Naive thymus-derived CD8-positive, alpha-beta T cell (primary cell): ENCODE results near the gene LTBP1. TPM values are rescaled to one million over a fixed set of nuclear protein-coding genes. Genes with fewer than 3 reads are reported as not detected.
A peak's percentile ranks its signal among the peaks of the same experiment; 100 is the strongest.

Experiments used
- ATAC-seq, 2 donors: fragments of 150-1000 bp; cut with Tn5 transposase in 1 of 2; sonication (Bioruptor Pico), chemical (Tn5 transposase) in 1 of 2; 1 replicate in 1 of 2; 2 replicates in 1 of 2; pipeline ENCODE4 v1.10.0; 2021; ENCODE audit warnings: mild to moderate bottlenecking in 2 of 2, moderate library complexity in 2 of 2
- POLR2A ChIA-PET: fragments of 350-600 bp; sonication (Branson Sonifier 250); formaldehyde crosslinking; loops from one replicate; lab custom pipeline; 2021; ENCODE audit warnings: antibody characterized with exemption; lab: Charles Lee
- DNase-seq, 10 donors: peaks; one replicate each; pipeline versions ENCODE4 v3.0.0 to v3.0.0-alpha.2; 2020 to 2022
- H3K27ac Mint-ChIP-seq, 10 donors: one replicate each; pipeline ENCODE4 v1.8.0; 2020 to 2022; ENCODE audit warnings: mild to moderate bottlenecking in 10 of 10, mixed read lengths in 10 of 10, moderate library complexity in 4 of 10, inconsistent platforms in 1 of 10
- H3K27me3 Mint-ChIP-seq, 5 donors: one replicate each; pipeline ENCODE4 v1.8.0; 2021 to 2022; ENCODE audit warnings: mixed read lengths in 5 of 5
- H3K36me3 Mint-ChIP-seq, 3 donors: one replicate each; pipeline ENCODE4 v1.8.0; 2020 to 2022; ENCODE audit warnings: mixed read lengths in 3 of 3, mild to moderate bottlenecking in 2 of 3, inconsistent platforms in 1 of 3
- H3K4me1 Mint-ChIP-seq, 4 donors: one replicate each; pipeline ENCODE4 v1.8.0; 2021 to 2022; ENCODE audit warnings: mixed read lengths in 4 of 4
- H3K4me3 Mint-ChIP-seq, 10 donors: one replicate each; pipeline ENCODE4 v1.8.0; 2020 to 2022; ENCODE audit warnings: mild to moderate bottlenecking in 10 of 10, mixed read lengths in 10 of 10, moderate library complexity in 6 of 10, inconsistent platforms in 1 of 10
- H3K9me3 Mint-ChIP-seq, 9 donors: one replicate each; pipeline ENCODE4 v1.8.0; 2020 to 2022; ENCODE audit warnings: mixed read lengths in 9 of 9, mild to moderate bottlenecking in 3 of 9, inconsistent platforms in 1 of 9, moderate library complexity in 1 of 9
- polyA plus RNA-seq, 3 donors: library from polyadenylated mRNA; unstranded; fragments of 300-500 nt; fragmentation: Illumina TruSeq; gene quantifications; one replicate each; pipeline ENCODE4 v1.2.3, GENCODE V29; 2021
- total RNA-seq, 8 experiments: library from RNA in 2 of 8; stranded (reverse) in 2 of 8; gene quantifications; one replicate each; pipeline ENCODE4 v1.2.3 and lab custom pipeline; 2021 to 2026

The LTBP1 gene
- total and polyA plus RNA-seq, 5 experiments from 2014 or later, result 0.02 TPM; not detected in 4

DNA sequence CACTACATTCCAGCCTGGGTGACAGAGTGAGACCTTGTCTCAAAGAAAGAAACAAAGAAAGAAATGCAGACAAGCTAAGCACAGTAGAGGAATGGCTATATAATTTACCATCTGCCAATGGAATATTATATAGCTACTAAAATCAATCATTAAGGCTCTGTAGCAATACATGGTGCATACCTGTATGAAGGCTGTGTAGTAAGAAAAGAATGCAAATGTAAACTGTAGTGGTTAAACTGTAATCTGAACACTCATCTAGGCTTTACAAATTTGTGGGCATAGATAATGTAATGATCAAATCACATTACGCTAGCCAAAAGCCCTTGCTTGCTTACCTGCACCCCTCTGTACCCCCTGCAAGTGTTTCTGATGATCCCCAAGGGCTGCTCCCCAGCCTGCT is 230.9 kb downstream of the LTBP1 start:
- H3K36me3 Mint-ChIP-seq, result no peaks in the 10 kb centered on the region
- no peaks in the 10 kb centered on the region for H3K27me3 Mint-ChIP-seq
- no peak overlapping the region for H3K4me3 Mint-ChIP-seq
- ATAC-seq (no peak), DNase-seq (no peak)
- POLR2A ChIA-PET, result no interaction called here
- no peak overlapping the region for H3K27ac Mint-ChIP-seq
- H3K4me1 Mint-ChIP-seq, result no peaks in the 10 kb centered on the region
- H3K9me3 Mint-ChIP-seq, result no peaks in the 10 kb centered on the region

GRCh38 chr2:33178209-33178608 is 231.5 kb downstream of the LTBP1 start:
- no peaks in the 10 kb centered on the region for H3K36me3 Mint-ChIP-seq
- H3K27me3 Mint-ChIP-seq, result no peaks in the 10 kb centered on the region
- no peak for ATAC-seq
- H3K4me3 Mint-ChIP-seq, result no peak overlapping the region
- POLR2A ChIA-PET, result no interaction called here
- no peak for DNase-seq
- no peaks in the 10 kb centered on the region for H3K9me3 Mint-ChIP-seq
- no peak overlapping the region for H3K27ac Mint-ChIP-seq
- no peaks in the 10 kb centered on the region for H3K4me1 Mint-ChIP-seq

DNA sequence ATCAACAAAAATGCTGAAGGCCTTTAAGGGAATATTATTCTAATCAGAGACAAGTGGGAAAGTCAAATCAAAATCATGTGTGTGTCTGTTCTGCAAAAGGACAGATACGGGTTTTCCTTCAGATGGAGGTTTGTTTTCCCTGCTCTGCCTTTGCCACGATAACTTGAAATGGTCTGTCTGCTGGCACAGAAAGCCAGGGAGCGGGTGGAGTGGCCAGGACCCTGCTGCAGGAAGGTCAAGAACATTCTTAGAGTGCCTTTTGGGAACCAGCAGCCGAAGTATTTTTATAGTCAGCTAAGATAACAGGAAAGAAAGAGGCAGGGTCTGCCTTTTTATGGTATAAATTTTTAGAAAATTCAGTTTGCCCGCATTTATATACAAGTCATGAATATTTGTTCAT is 234.2 kb downstream of the LTBP1 start:
- POLR2A ChIA-PET, result no interaction called here
- no peak overlapping the region for H3K27ac Mint-ChIP-seq
- H3K4me3 Mint-ChIP-seq, result no peak overlapping the region
- H3K4me1 Mint-ChIP-seq, result no peaks in the 10 kb centered on the region
- no peaks in the 10 kb centered on the region for H3K36me3 Mint-ChIP-seq
- DNase-seq (no peak), ATAC-seq (no peak)
- H3K9me3 Mint-ChIP-seq, result no peaks in the 10 kb centered on the region
- no peaks in the 10 kb centered on the region for H3K27me3 Mint-ChIP-seq

DNA sequence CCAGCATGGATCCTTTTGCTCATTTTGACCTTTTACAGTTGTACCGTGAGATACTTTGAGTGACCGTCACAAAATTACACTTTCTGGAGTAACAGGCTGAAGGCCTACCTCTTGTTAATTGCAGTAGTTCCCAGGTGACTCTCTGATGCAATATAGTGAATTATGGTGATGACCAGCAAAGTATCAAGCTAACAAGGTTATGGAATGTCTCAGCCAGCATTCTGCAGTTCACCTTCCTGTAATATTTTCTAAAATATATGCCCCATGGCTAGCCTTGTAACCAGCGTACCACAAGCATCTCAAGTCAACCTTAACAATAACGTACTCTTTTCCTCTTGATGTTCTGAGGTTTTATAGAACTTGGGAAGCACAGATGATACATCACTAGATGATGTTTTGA is 234.7 kb downstream of the LTBP1 start:
- Mint-ChIP-seq H3K9me3 (no peaks in the 10 kb centered on the region), H3K27me3 (no peaks in the 10 kb centered on the region), H3K4me1 (no peaks in the 10 kb centered on the region), H3K27ac (no peak overlapping the region), H3K36me3 (no peaks in the 10 kb centered on the region), H3K4me3 (no peak overlapping the region)
- ATAC-seq (no peak), DNase-seq (no peak)
- POLR2A ChIA-PET, result no interaction called here

GRCh38 chr2:33184041-33184440 is 237.3 kb downstream of the LTBP1 start:
- Mint-ChIP-seq H3K27me3 (no peaks in the 10 kb centered on the region), H3K9me3 (no peaks in the 10 kb centered on the region), H3K27ac (no peak overlapping the region), H3K36me3 (no peaks in the 10 kb centered on the region), H3K4me1 (no peaks in the 10 kb centered on the region), H3K4me3 (no peak overlapping the region)
- no peak for ATAC-seq
- POLR2A ChIA-PET, result no interaction called here
- no peak for DNase-seq

DNA sequence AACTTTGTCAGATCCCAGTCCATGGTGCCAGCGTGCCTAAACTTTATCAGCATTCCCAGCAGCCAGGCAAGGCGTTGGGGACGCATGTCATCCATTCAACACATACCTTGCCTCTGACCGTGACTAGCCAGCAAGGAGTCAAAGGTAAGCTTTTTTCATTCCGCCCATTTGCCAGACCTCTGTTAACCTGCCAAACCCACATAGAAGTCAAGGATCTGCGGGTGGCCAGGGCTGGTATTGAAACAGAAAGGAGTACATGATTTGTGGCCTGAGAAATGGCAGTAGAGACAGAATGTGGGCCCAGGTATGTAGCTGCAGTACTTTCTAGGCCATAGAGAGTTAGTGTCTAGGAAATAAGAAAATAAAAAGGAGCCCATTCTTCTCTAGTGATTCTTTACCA is 240.2 kb downstream of the LTBP1 start:
- POLR2A ChIA-PET, result no interaction called here
- Mint-ChIP-seq H3K27me3 (peaks cover 0 to 4% (median 2%) of the 10 kb centered on the region in 5 donors), H3K27ac (no peak overlapping the region), H3K4me1 (no peaks in the 10 kb centered on the region), H3K4me3 (no peak overlapping the region), H3K9me3 (no peaks in the 10 kb centered on the region), H3K36me3 (no peaks in the 10 kb centered on the region)
- ATAC-seq (no peak), DNase-seq (no peak)

DNA sequence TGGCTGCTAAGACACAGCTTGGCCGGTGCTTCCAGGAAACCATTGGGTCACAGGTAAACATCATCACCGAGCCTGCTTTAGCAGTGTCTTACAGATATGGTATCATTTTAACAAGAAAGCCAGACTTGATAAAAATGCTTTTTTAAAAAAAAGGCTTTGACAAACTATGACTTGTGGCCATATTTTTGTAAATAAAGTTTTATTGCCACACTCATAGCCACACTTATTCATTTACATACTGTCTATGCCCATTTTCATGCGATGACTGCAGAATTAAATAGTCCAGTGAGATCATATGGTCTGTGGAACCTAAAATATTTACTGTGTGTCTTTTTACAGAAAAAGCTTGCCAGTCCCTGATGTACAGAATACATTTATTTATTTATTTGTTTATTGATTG is 242.0 kb downstream of the LTBP1 start:
- Mint-ChIP-seq H3K27ac (no peak overlapping the region), H3K27me3 (peaks cover 0 to 4% (median 2%) of the 10 kb centered on the region in 5 donors), H3K4me1 (no peaks in the 10 kb centered on the region), H3K36me3 (no peaks in the 10 kb centered on the region), H3K4me3 (no peak overlapping the region), H3K9me3 (no peaks in the 10 kb centered on the region)
- POLR2A ChIA-PET, result interaction anchor here (0.7 kb wide), 1 partner anchor 360 kb away, joined by 5 read pairs; no protein-coding TSS in a partner anchor
- DNase-seq, result no peak
- no peak for ATAC-seq

- peak overlapping the region in 1 of 10 donors; percentile 9 for H3K27ac Mint-ChIP-seq
- ATAC-seq, result no peak
- no peaks in the 10 kb centered on the region for H3K9me3 Mint-ChIP-seq
- no peak for DNase-seq
- POLR2A ChIA-PET, result no interaction called here
- peaks cover 0 to 4% (median 2%) of the 10 kb centered on the region in 5 donors for H3K27me3 Mint-ChIP-seq
- no peak overlapping the region for H3K4me3 Mint-ChIP-seq
- no peaks in the 10 kb centered on the region for H3K4me1 Mint-ChIP-seq
- no peaks in the 10 kb centered on the region for H3K36me3 Mint-ChIP-seq
Observed at GRCh38 chr2:33190393-33190937, 243.7 kb downstream of the LTBP1 start.

DNA sequence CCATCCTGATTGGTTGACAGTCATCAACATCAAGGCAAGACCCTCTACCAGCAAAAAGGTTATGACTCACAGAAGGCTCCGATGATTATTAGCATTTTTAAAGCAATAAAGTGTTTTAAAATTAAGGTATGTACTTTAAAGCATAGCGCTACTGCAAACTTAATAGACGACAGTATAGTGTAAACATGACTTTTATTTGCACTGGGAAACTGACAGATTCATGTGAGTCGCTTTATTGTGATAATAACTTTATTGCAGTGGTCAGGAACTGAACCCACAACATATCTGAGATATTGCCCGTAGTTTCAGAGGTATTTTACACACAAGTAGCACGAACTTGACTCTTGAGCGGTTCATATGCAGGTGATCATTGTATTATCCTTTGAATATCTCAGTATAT is 249.1 kb downstream of the LTBP1 start:
- POLR2A ChIA-PET, result no interaction called here
- ATAC-seq (no peak), DNase-seq (no peak)
- no peaks in the 10 kb centered on the region for H3K4me1 Mint-ChIP-seq
- H3K27ac Mint-ChIP-seq, result no peak overlapping the region
- H3K36me3 Mint-ChIP-seq, result no peaks in the 10 kb centered on the region
- H3K4me3 Mint-ChIP-seq, result no peak overlapping the region
- no peaks in the 10 kb centered on the region for H3K9me3 Mint-ChIP-seq
- H3K27me3 Mint-ChIP-seq, result peaks cover 0 to 12% (median 3%) of the 10 kb centered on the region in 5 donors

DNA sequence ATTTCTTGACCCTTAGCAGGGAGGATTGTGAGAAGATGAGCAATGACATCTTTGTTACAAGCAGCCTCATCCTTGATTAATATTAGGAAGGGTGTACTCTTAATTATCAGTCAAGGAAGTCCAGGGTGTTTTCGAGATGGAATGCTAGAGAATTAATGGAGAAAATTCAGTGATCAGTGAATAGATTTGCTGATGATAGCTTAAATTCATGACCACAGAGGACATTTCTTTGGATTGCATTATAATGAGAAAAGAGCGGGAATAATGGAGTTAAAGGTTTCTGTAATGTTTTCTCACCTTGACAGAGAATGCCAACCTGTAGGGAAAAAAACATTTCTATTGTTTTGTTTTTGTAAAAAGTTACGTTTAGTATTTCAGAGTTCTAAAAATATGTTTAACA is 249.9 kb downstream of the LTBP1 start:
- no peak for ATAC-seq
- Mint-ChIP-seq H3K9me3 (no peaks in the 10 kb centered on the region), H3K27ac (no peak overlapping the region), H3K27me3 (peaks cover 0 to 10% (median 3%) of the 10 kb centered on the region in 5 donors), H3K4me1 (no peaks in the 10 kb centered on the region), H3K4me3 (no peak overlapping the region), H3K36me3 (no peaks in the 10 kb centered on the region)
- no peak for DNase-seq
- POLR2A ChIA-PET, result no interaction called here

- ATAC-seq (no peak), DNase-seq (no peak)
- no peaks in the 10 kb centered on the region for H3K36me3 Mint-ChIP-seq
- POLR2A ChIA-PET, result no interaction called here
- H3K4me3 Mint-ChIP-seq, result no peak overlapping the region
- no peaks in the 10 kb centered on the region for H3K4me1 Mint-ChIP-seq
- no peaks in the 10 kb centered on the region for H3K9me3 Mint-ChIP-seq
- H3K27me3 Mint-ChIP-seq, result peaks cover 0 to 7% (median 3%) of the 10 kb centered on the region in 5 donors
- H3K27ac Mint-ChIP-seq, result no peak overlapping the region
Observed at GRCh38 chr2:33197198-33197938, 250.6 kb downstream of the LTBP1 start.

- no peaks in the 10 kb centered on the region for H3K4me1 Mint-ChIP-seq
- H3K27ac Mint-ChIP-seq, result no peak overlapping the region
- ATAC-seq (no peak), DNase-seq (no peak)
- POLR2A ChIA-PET, result no interaction called here
- H3K27me3 Mint-ChIP-seq, result peaks cover 0 to 2% (median 0%) of the 10 kb centered on the region in 5 donors
- H3K4me3 Mint-ChIP-seq, result no peak overlapping the region
- H3K9me3 Mint-ChIP-seq, result no peaks in the 10 kb centered on the region
- H3K36me3 Mint-ChIP-seq, result no peaks in the 10 kb centered on the region
Observed at GRCh38 chr2:33202641-33203522, 256.1 kb downstream of the LTBP1 start.

DNA sequence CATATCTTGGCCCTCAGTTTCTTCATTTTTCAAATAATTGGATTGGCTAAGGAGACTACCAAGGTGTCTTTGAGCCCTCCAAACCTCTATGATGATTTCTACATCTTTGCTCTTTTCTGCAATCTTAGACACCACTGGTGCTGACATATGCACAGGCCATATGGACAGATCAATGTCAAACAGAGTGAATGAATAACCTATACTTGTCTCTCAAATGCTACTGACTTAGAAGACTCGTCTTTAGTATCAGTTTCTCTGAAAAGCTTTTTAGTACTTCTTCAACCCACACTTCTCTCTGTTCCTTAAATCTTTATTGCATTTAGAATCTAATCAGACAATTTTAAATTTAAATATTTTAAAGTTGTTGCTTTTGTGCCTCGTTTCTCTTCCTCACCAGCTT is 258.2 kb downstream of the LTBP1 start:
- Mint-ChIP-seq H3K27me3 (peaks cover 0 to 1% (median 0%) of the 10 kb centered on the region in 5 donors), H3K27ac (no peak overlapping the region), H3K4me3 (no peak overlapping the region), H3K4me1 (no peaks in the 10 kb centered on the region), H3K9me3 (no peaks in the 10 kb centered on the region), H3K36me3 (no peaks in the 10 kb centered on the region)
- ATAC-seq, result no peak
- POLR2A ChIA-PET, result no interaction called here
- DNase-seq, result no peak
